GM21717 (cell line): ENCODE measurements around the gene NPHP4.

ENCODE experiments used
- ATAC-seq: cut with Tn5 transposase; IDR thresholded peaks from one replicate; pipeline ENCODE4 v1.9.1; 2021; ENCODE audit warnings: mild to moderate bottlenecking, moderate library complexity; ENCODE audit not compliant: unreplicated experiment

The NPHP4 gene

DNA sequence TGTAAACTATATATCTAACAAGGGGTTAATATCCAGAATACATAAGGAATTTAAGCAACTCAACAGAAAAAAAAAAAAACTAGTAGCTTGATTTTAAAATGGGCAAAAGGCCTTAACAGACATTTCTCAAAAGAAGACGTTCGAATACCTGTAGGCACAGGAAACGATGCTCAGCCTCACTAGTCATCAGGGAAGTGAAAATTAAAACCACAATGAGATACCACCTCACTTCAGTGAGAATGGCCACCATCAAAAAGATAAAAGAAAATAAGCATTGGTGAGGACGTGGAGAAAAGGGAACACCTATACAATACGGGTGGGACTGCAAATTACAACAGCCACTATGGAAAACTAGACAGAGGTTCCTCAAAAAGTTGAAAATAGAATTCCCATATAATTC is 37.3 kb downstream of the NPHP4 start:
- no peak for ATAC-seq

- ATAC-seq, result no peak
Measured at GRCh38 chr1:5953386-5953785, 38.8 kb downstream of the NPHP4 start.

GRCh38 chr1:5951846-5952410 is 40.3 kb downstream of the NPHP4 start:
- ATAC-seq, result no peak

DNA sequence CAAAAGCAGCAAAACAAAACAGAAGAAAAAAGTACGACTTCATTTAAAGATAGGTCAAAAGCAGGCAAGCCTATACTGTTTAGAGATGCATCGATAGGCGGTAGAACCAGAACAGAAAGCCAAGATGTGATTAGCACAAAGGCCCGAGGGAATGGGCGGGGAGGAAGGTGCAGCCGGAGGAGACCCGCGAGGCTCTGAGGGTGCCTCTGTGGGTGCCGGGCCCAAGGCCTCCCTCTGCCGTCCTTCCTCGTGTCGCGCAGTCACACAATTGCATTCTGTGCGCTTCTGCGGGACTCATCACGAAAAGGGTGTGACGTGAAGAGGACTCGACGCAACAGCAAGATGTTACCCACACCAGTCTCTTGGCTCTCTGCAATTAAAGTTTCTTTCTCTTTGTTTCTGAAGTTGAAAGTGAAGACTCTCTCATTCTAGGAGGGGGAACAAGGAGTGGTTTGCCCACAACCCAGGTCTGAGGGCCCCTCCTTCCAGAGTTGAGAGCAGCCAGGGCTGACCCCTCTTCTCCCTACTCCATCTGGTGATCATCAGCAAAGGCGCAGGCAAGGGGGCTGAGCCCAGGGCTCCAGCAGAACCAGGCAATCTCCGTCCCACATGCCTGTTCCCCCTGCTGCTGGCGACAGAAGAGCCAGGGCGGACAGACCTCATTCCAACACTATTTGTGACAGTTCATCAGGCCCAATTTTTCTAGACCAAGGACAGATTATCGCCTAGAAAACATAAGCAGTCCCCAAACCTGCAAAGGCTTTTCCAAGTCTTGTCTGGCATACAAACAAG is 41.0 kb downstream of the NPHP4 start:
- no peak for ATAC-seq

DNA sequence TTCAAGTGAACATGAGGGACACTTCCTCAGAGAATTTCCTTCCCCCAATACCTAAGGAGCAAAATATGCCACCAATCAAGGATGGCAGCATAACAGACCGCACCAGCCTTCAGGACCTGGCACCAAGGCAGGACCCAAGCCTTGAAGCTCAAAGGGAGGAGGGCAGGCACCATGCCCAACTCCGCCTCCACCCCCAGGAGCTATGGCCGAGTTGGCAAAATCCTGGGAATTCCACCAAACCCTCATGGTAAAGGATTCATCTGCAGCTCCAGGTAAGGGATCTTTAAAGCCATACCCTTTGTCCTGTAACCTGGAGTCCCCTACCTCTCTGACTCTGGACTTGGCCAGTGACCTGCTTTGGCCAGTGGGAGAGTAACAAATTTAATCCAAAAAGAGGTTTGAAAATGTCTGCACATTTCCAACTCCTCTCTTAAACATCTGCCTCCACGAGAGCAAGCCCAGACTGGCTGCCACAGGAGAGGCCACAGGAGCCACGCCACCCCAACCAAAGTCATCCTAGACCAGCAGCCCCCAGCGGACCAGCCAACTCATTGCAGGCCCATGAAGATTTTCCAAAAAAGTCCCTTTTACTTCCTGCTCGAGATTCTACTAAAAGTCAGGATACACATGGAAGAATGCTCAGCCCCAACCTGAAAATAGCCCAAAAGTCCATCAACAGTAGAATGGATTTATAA is 41.9 kb downstream of the NPHP4 start:
- ATAC-seq, result no peak

DNA sequence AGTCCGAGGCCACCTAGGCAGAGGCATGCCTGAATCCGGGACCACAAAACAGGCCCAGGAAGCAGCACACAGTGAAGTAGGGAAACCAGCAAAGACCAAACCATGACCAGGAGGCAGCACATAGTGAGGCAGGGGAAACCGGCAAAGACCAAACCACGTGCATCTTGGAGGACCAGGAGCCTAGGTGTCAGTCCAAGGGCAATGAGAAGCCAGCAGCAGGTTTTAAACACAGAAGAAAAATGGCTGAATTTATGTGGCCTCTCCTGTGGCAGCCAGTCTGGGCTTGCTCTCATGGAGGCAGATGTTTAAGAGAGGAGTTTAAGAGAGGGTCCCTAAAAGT is 42.5 kb downstream of the NPHP4 start:
- ATAC-seq, result no peak

GRCh38 chr1:5949085-5949760 is 43.0 kb downstream of the NPHP4 start:
- ATAC-seq, result no peak

- ATAC-seq, result no peak
Measured at GRCh38 chr1:5948681-5949005, 43.6 kb downstream of the NPHP4 start.

DNA sequence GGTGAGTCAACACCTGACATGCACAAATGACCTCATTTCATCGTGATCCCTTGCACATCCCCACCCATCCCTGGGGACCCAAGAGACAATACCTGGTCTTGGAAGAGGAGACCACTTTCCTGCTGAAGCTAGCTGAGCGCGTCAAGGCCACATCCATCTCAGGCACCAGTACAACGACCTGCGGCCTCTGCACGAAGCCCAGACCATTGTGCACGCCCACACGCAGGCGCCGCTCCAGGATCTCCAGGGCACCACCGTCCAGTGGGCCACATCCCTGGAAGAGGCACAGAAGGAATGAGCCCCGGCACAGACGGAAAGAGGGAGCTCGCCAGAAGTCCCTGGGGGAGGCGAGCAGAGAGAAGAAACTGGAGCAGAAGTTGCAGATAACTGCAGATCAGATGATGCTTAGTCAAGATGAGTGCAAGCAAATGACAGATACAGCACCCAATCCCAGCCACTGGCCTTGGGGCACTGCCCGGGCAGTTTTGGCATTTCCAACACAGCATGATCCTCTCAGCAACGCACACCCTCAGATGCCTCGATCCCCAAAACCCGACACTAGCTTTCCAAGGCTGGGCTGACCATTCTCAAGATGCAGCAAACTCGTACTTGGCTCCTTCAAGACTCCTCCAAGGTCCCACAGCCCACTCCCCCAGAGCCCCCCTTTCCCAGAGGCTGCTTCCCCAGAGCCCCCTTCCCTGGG is 44.1 kb downstream of the NPHP4 start:
- ATAC-seq, result no peak

- ATAC-seq, result no peak
Measured at GRCh38 chr1:5947071-5947821, 45.0 kb downstream of the NPHP4 start.

DNA sequence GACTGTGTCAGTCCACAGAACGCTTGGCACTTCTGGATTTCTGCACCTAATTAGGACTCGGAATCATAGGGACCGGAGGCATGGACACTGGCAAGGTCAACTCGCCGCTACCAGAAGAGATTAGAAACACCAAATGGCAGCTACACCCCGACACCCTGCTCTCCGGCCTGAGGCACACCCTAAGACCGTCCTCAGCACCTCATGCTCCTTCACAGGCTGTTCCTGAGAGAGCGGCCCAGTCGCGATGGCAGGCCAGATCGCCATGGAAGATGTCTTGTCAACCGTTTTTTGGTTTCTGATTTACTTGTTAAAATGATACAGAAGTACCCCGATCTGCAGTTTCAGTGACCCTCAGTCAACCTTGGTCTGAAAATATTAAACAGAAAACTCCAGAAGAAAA is 46.8 kb downstream of the NPHP4 start:
- ATAC-seq, result no peak

GRCh38 chr1:5944843-5945167 is 47.4 kb downstream of the NPHP4 start:
- ATAC-seq, result no peak

DNA sequence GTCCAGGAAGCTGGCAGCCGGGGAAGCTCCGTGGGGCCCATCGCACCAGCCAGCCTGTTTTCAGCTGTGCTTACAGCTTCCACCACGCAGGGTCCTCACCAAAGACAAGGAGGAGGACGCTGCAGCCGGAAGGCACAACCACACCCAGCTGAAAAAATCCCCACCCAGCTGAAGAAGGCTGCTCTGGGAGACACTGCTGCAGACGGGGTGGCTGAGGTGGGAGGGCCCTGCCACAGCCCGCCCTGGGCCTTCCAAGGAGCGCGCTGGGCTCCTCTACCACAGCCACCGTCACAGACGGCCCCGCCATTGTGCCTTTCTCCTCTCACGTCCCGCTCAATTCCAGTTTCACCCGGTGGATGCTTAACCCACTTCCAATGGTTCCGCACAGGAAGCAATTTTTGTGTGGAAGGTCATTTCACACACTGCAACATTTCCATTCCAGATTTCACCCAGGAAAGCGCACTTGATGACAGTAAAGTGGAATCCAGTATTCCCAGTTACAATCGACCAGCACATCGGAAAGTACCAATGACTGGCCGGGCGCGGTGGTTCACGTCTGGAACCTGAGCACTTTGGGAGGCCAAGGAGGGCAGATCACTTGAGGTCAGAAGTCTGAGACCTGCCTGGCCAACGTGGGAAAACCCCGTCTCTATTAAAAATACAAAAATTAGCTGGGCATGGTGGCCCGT is 47.9 kb downstream of the NPHP4 start:
- ATAC-seq, result no peak

GRCh38 chr1:5943343-5944124 is 48.7 kb downstream of the NPHP4 start:
- no peak for ATAC-seq

DNA sequence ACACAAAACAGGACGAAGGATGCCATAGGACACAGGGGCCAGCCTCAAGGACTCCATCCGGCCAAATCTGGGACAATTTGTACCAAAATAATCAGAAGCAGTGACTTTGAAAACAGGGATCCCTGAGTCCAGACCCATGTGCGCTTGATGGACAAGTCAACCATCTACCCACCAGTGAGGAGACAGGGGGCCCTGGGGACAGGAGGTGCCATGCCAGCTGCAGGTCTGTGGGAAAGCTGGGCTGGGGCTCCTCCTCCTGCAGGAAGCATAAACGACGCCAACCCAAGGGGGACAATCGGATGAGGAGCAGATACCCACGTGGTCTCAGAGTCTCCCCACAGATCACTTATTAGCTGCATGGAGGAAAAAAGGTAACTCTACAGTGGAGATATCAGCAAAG is 50.6 kb downstream of the NPHP4 start:
- no peak for ATAC-seq

GRCh38 chr1:5940723-5941407 is 51.4 kb downstream of the NPHP4 start:
- no peak for ATAC-seq

GRCh38 chr1:5939271-5940170 is 52.7 kb downstream of the NPHP4 start:
- ATAC-seq, result no peak
